GM12878 (cell line): ENCODE measurements around the gene CLCNKA. TPM values are rescaled to one million over a fixed set of nuclear protein-coding genes. Genes with fewer than 3 reads are reported as not detected.

Source experiments
- ATAC-seq: fragments of 200-7000 bp; cut with Tn5 transposase; 3 replicates; pipeline ENCODE4 v1.9.1; 2020; ENCODE audit warnings: mild to moderate bottlenecking, moderate library complexity
- BruUV-seq: library from RNA; stranded (reverse); fragments of 400-500 nt; replicated peaks from 2 replicates; lab custom pipeline; 2021; lab: Mats Ljungman, UMichigan
- CTCF ChIA-PET: fragments of 300-600 bp; sonication (Branson Sonifier 250); formaldehyde crosslinking; extraction: SDS; loops from one replicate; lab custom pipeline; 2021; ENCODE audit warnings: inconsistent platforms; lab: Yijun Ruan, JAX
- POLR2A ChIA-PET: fragments of 350-600 bp; formaldehyde crosslinking; extraction: SDS; loops from one replicate; lab custom pipeline; 2021; ENCODE audit warnings: inconsistent platforms; lab: Charles Lee
- RAD21 ChIA-PET: fragments of 300-600 bp; sonication (Branson Sonifier 250); formaldehyde crosslinking; loops from one replicate; lab custom pipeline; 2023; ENCODE audit warnings: antibody characterized with exemption; ENCODE audit not compliant: unreplicated experiment; lab: Charles Lee
- SMC1A ChIA-PET: fragments of 300-600 bp; sonication (Branson Sonifier 250); formaldehyde crosslinking; loops from one replicate; lab custom pipeline; 2023; ENCODE audit not compliant: unreplicated experiment, uncharacterized antibody; lab: Charles Lee
- DNase-seq: peaks from one replicate; pipeline ENCODE4 v3.0.0-alpha.2; 2011; ENCODE audit warnings: low read depth, low spot score
- FAIRE-seq: peaks from 3 replicates; lab custom pipeline; 2011; peaks lifted over from hg19 to GRCh38; lab: Jason Lieb, UNC
- H2AFZ ChIP-seq: 2 replicates; pipeline ENCODE4 v1.6.0; 2011; ENCODE audit warnings: low read depth, low read length, control low read depth; ENCODE audit not compliant: control insufficient read depth
- H3K27ac ChIP-seq: 2 replicates; pipeline ENCODE4 v1.5.1; 2011; ENCODE audit warnings: control low read depth; ENCODE audit not compliant: control insufficient read depth, insufficient read depth
- H3K27me3 ChIP-seq, 2 experiments: replicated peaks in 1 of 2; 2 replicates each; pipeline versions ENCODE4 v1.6.0 to v1.6.1; 2011; ENCODE audit warnings: low read length in 1 of 2; ENCODE audit not compliant: control insufficient read depth in 2 of 2, insufficient read depth in 2 of 2
- H3K36me3 ChIP-seq, 2 experiments: 2 replicates each; pipeline ENCODE4 v1.5.1; 2011; ENCODE audit warnings: low read length in 1 of 2; ENCODE audit not compliant: control insufficient read depth in 2 of 2, insufficient read depth in 2 of 2
- H3K4me1 ChIP-seq: 2 replicates; pipeline ENCODE4 v1.6.1; 2011; ENCODE audit warnings: mild to moderate bottlenecking, low read length, moderate library complexity, mixed read lengths; ENCODE audit not compliant: control insufficient read depth, insufficient read depth
- H3K4me2 ChIP-seq: 2 replicates; pipeline ENCODE4 v1.6.0; 2011; ENCODE audit warnings: control low read depth; ENCODE audit not compliant: control insufficient read depth, insufficient read depth
- H3K4me3 ChIP-seq: fragments of 200-600 bp; sonication (generic); 2 replicates; pipeline ENCODE4 v1.5.1; 2016
- H3K79me2 ChIP-seq: 2 replicates; pipeline ENCODE4 v1.6.0; 2011; ENCODE audit warnings: low read length; ENCODE audit not compliant: control insufficient read depth, insufficient read depth
- H3K9ac ChIP-seq: 2 replicates; pipeline ENCODE4 v1.8.0; 2011; ENCODE audit warnings: low read length, control low read depth, mixed read lengths; ENCODE audit not compliant: control insufficient read depth, insufficient read depth
- H3K9me3 ChIP-seq: replicated peaks from 3 replicates; pipeline ENCODE4 v1.5.1; 2011; ENCODE audit warnings: mild to moderate bottlenecking, low read length; ENCODE audit not compliant: control insufficient read depth, insufficient read depth
- H4K20me1 ChIP-seq: 2 replicates; pipeline ENCODE4 v1.6.0; 2011; ENCODE audit not compliant: control insufficient read depth, insufficient read depth
- ETV6 ChIP-seq, 2 experiments: fragments of 450-650 bp in 1 of 2; IDR thresholded peaks in 1 of 2; conservative IDR thresholded peaks in 1 of 2; 2 replicates each; pipeline ENCODE4 v1.6.1; 2014; ENCODE audit warnings: antibody characterized with exemption in 1 of 2, borderline replicate concordance in 1 of 2, low read depth in 1 of 2, mild to moderate bottlenecking in 1 of 2, moderate library complexity in 1 of 2
- EZH2 ChIP-seq: IDR thresholded peaks from 2 replicates; pipeline ENCODE4 v1.6.1; 2012; ENCODE audit warnings: low read depth, mild to moderate bottlenecking, control low read depth, inconsistent platforms, low read length, borderline replicate concordance; ENCODE audit not compliant: control insufficient read depth
- KLF5 ChIP-seq: fragments of 450-650 bp; IDR thresholded peaks from 2 replicates; pipeline ENCODE4 v1.6.1; 2014; ENCODE audit warnings: mild to moderate bottlenecking; ENCODE audit not compliant: partially characterized antibody
- LARP7 ChIP-seq: fragments of 450-650 bp; IDR thresholded peaks from 2 replicates; pipeline ENCODE4 v1.6.1; 2017; ENCODE audit warnings: mild to moderate bottlenecking
- NR2F1 ChIP-seq: fragments of 450-650 bp; conservative IDR thresholded peaks from 2 replicates; pipeline ENCODE4 v1.6.1; 2017; ENCODE audit warnings: mild to moderate bottlenecking
- POLR2A ChIP-seq: IDR thresholded peaks from 2 replicates; pipeline ENCODE4 v1.6.1; 2011; ENCODE audit warnings: low read depth, mild to moderate bottlenecking, low read length
- RAD21 ChIP-seq: IDR thresholded peaks from 2 replicates; pipeline ENCODE4 v1.6.1; 2011; ENCODE audit warnings: mild to moderate bottlenecking, low read depth, low read length, moderate library complexity; ENCODE audit not compliant: insufficient read depth
- SMC3 ChIP-seq: IDR thresholded peaks from 2 replicates; pipeline ENCODE4 v1.6.1; 2011; ENCODE audit warnings: low read length, improper control_type of control experiment, borderline replicate concordance
- SREBF1 ChIP-seq: IDR thresholded peaks from 2 replicates; pipeline ENCODE4 v1.6.1; 2012; ENCODE audit warnings: mild to moderate bottlenecking, low read length
- YY1 ChIP-seq: IDR thresholded peaks from 2 replicates; pipeline ENCODE4 v1.6.1; 2011; ENCODE audit warnings: low read depth, mild to moderate bottlenecking, low read length
- ZNF217 ChIP-seq: fragments of 450-650 bp; IDR thresholded peaks from 2 replicates; pipeline ENCODE4 v1.6.1; 2017; ENCODE audit warnings: antibody characterized with exemption, mild to moderate bottlenecking
- ZNF24 ChIP-seq: fragments of 450-650 bp; IDR thresholded peaks from 2 replicates; pipeline ENCODE4 v1.6.1; 2017; ENCODE audit warnings: antibody characterized with exemption, mild to moderate bottlenecking
- WGBS: methylation state at CpG from one replicate; pipeline ENCODE4 v1.1.6; 2016; ENCODE audit warnings: low lambda C conversion rate; ENCODE audit not compliant: insufficient replicate concordance, insufficient coverage; ENCODE audit errors: missing lambda C conversion rate; 5-methylcytosine and 5-hydroxymethylcytosine counted together
- in situ Hi-C: fragments of 300-500 bp; cut with MboI; formaldehyde crosslinking; loops from 9 replicates; pipeline ENCODE4 v1.14.3; 2018; ENCODE audit warnings: mixed read lengths
- intact Hi-C: fragments of 100-400 bp; cut with micrococcal nuclease; formaldehyde crosslinking; loops from one replicate; pipeline ENCODE4 v1.14.2; 2022; ENCODE audit not compliant: unreplicated experiment
- polyA plus RNA-seq, 11 experiments: library from polyadenylated mRNA; depleted of rRNA in 4 of 11; unstranded in 6 of 11; stranded (reverse) in 5 of 11; fragments of >200 nt; fragmentation: Nextera tagmentation in 4 of 11; fragmentation: Illumina TruSeq in 1 of 11; extraction: Ambion mirVana in 4 of 11; extraction: Trizol in 1 of 11; gene quantifications; 1 replicate in 1 of 11; 2 replicates in 10 of 11; pipeline versions ENCODE4 v1.2.1 to v1.2.3, GENCODE V29; 2011 to 2016; ENCODE audit warnings: inconsistent platforms in 2 of 11, missing spikeins in 2 of 11, low read depth in 1 of 11
- total RNA-seq, 4 experiments: library from RNA; depleted of rRNA in 3 of 4; stranded (reverse); fragments of >200 nt in 3 of 4; fragmentation: Illumina TruSeq in 1 of 4; extraction: Trizol in 1 of 4; gene quantifications; 2 replicates each; pipeline versions ENCODE4 v1.2.1 to v1.2.3, GENCODE V29; 2013 to 2021
- TF ChIP-seq, protein P1 (sequence below): fragments of 450-650 bp; IDR thresholded peaks from 2 replicates; pipeline ENCODE4 v1.6.1; 2017; ENCODE audit warnings: borderline replicate concordance
- TF ChIP-seq, protein P2 (sequence below): IDR thresholded peaks from 2 replicates; pipeline ENCODE4 v1.6.1; 2012; ENCODE audit warnings: improper control_type of control experiment, low read depth, low read length; ENCODE audit not compliant: insufficient replicate concordance
- TF ChIP-seq, protein P3 (sequence below), 3 experiments: IDR thresholded peaks in 2 of 3; conservative IDR thresholded peaks in 1 of 3; 2 replicates each; pipeline ENCODE4 v1.5.1; 2011; ENCODE audit warnings: low read depth in 3 of 3, low read length in 3 of 3, mild to moderate bottlenecking in 3 of 3, control low read depth in 2 of 3, moderate library complexity in 2 of 3, inconsistent platforms in 1 of 3, mixed read lengths in 1 of 3; ENCODE audit not compliant: control insufficient read depth in 2 of 3, insufficient read depth in 1 of 3; ENCODE audit errors: extremely low read depth in 1 of 3

The CLCNKA gene
- total and polyA plus RNA-seq, 10 of the 15 experiments (the other 5 are each of a cell fraction or from before 2014, with no cell fraction given), result 0.02 to 0.15 (median 0.08) TPM; not detected in 6

DNA sequence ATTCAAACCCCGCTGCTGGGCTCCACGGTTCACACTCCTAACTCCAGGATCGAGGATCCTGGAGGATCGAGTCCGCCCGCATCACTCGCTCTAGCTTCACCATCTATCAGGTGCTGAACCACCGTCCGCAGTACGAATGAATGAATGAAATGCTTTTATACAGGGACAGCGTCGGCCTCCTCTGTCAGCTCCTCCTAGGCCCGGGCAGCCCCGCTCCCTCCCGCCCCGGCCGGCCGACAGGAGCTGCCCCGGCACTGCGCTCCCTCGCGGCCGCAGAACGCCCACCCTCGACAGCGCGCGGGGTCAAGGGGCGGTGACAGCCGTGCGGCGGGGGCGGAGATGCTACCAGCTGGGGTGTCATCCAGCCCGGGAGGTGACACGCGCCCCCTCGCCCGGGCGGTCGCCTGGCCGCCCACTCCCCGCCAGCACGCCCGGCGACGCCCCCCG is 46.5 kb upstream of the CLCNKA start:
- SMC1A ChIA-PET, result interaction anchor here (0.8 to 5.0 kb wide), 28 partner anchors 10 to 274 kb away, joined by 3 to 53 read pairs (median 5); partner anchors contain the start of gene SRARP
- Histone ChIP-seq H3K36me3 (peaks cover 5 to 12% of the 10 kb centered on the region in 2 experiments; a peak in 3 of 4 replicates), H2AFZ (peak overlapping the region; percentile 34; the same call in 1 of the 2 replicates), H3K79me2 (peaks cover 20% of the 10 kb centered on the region), H4K20me1 (no peaks in the 10 kb centered on the region), H3K27me3 (no peaks in the 10 kb centered on the region), H3K27ac (peak overlapping the region; percentile 80), H3K9ac (peak overlapping the region; percentile 70), H3K4me1 (peaks cover 4% of the 10 kb centered on the region), H3K4me3 (peak overlapping the region; percentile 95), H3K4me2 (peak overlapping the region; percentile 75), H3K9me3 (peaks cover 5% of the 10 kb centered on the region; the same call in 2 of the 3 replicates)
- WGBS, result under 1% methylated on average over 21 of the region's 47 CpGs
- ATAC-seq (peak; percentile 87), DNase-seq (peak; percentile 23), FAIRE-seq (no peak)
- CTCF ChIA-PET, result interaction anchor here (1.0 to 5.1 kb wide), 8 partner anchors 13 to 184 kb away, joined by 3 to 68 read pairs (median 7); partner anchors contain the start of gene SRARP
- POLR2A ChIA-PET, result interaction anchor here (0.5 to 3.5 kb wide), 14 partner anchors 8 to 433 kb away, joined by 3 to 45 read pairs (median 4); partner anchors contain the start of gene SPEN
- RAD21 ChIA-PET, result interaction anchor here (0.7 to 5.3 kb wide), 15 partner anchors 13 to 160 kb away, joined by 3 to 116 read pairs (median 9); partner anchors contain the start of gene SPEN
- intact Hi-C loops, result loop anchor here (1.0 to 10.0 kb wide), 3 partner anchors 9 to 451 kb away; partner anchors contain the start of genes CASP9 and DNAJC16
- no TSS peak for BruUV-seq
- in situ Hi-C loops, result no loop called here
- TF ChIP-seq SMC3 (0 out of 2 replicates have a peak, but pooled peaks have one; percentile 7), EZH2 (no peak), ZNF217 (no peak), YY1 (no peak), POLR2A (peak; percentile 26; the same call in 1 of the 2 replicates), NR2F1 (peak; percentile 95), ETV6 (conservative IDR thresholded peaks at IDR 0.05 in 1 of 2, IDR thresholded peaks at IDR 0.05 in 1 of 2; ENCODE audit: borderline replicate concordance in 1 of 2, low read depth in 1 of 2) (0 out of 4 replicates have a peak, but pooled peaks of 1 of the 2 experiments have one; percentile 29), RAD21 (peak; percentile 31; the same call in 1 of the 2 replicates), ZNF24 (peak; percentile 93), LARP7 (no peak), KLF5 (no peak), SREBF1 (peak; percentile 8; the same call in 1 of the 2 replicates)
- TF ChIP-seq, protein P1, sequence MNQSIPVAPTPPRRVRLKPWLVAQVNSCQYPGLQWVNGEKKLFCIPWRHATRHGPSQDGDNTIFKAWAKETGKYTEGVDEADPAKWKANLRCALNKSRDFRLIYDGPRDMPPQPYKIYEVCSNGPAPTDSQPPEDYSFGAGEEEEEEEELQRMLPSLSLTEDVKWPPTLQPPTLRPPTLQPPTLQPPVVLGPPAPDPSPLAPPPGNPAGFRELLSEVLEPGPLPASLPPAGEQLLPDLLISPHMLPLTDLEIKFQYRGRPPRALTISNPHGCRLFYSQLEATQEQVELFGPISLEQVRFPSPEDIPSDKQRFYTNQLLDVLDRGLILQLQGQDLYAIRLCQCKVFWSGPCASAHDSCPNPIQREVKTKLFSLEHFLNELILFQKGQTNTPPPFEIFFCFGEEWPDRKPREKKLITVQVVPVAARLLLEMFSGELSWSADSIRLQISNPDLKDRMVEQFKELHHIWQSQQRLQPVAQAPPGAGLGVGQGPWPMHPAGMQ, result no peak
- TF ChIP-seq, protein P2, sequence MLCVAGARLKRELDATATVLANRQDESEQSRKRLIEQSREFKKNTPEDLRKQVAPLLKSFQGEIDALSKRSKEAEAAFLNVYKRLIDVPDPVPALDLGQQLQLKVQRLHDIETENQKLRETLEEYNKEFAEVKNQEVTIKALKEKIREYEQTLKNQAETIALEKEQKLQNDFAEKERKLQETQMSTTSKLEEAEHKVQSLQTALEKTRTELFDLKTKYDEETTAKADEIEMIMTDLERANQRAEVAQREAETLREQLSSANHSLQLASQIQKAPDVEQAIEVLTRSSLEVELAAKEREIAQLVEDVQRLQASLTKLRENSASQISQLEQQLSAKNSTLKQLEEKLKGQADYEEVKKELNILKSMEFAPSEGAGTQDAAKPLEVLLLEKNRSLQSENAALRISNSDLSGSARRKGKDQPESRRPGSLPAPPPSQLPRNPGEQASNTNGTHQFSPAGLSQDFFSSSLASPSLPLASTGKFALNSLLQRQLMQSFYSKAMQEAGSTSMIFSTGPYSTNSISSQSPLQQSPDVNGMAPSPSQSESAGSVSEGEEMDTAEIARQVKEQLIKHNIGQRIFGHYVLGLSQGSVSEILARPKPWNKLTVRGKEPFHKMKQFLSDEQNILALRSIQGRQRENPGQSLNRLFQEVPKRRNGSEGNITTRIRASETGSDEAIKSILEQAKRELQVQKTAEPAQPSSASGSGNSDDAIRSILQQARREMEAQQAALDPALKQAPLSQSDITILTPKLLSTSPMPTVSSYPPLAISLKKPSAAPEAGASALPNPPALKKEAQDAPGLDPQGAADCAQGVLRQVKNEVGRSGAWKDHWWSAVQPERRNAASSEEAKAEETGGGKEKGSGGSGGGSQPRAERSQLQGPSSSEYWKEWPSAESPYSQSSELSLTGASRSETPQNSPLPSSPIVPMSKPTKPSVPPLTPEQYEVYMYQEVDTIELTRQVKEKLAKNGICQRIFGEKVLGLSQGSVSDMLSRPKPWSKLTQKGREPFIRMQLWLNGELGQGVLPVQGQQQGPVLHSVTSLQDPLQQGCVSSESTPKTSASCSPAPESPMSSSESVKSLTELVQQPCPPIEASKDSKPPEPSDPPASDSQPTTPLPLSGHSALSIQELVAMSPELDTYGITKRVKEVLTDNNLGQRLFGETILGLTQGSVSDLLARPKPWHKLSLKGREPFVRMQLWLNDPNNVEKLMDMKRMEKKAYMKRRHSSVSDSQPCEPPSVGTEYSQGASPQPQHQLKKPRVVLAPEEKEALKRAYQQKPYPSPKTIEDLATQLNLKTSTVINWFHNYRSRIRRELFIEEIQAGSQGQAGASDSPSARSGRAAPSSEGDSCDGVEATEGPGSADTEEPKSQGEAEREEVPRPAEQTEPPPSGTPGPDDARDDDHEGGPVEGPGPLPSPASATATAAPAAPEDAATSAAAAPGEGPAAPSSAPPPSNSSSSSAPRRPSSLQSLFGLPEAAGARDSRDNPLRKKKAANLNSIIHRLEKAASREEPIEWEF, result no peak
- TF ChIP-seq, protein P3, sequence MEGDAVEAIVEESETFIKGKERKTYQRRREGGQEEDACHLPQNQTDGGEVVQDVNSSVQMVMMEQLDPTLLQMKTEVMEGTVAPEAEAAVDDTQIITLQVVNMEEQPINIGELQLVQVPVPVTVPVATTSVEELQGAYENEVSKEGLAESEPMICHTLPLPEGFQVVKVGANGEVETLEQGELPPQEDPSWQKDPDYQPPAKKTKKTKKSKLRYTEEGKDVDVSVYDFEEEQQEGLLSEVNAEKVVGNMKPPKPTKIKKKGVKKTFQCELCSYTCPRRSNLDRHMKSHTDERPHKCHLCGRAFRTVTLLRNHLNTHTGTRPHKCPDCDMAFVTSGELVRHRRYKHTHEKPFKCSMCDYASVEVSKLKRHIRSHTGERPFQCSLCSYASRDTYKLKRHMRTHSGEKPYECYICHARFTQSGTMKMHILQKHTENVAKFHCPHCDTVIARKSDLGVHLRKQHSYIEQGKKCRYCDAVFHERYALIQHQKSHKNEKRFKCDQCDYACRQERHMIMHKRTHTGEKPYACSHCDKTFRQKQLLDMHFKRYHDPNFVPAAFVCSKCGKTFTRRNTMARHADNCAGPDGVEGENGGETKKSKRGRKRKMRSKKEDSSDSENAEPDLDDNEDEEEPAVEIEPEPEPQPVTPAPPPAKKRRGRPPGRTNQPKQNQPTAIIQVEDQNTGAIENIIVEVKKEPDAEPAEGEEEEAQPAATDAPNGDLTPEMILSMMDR (IDR thresholded peaks at IDR 0.05 in 2 of 3, conservative IDR thresholded peaks at IDR 0.05 in 1 of 3; ENCODE audit: control insufficient read depth in 2 of 3, extremely low read depth in 1 of 3, insufficient read depth in 1 of 3, low read depth in 3 of 3, low read length in 3 of 3), result peak in 2 of 3 experiments; percentile 20 to 27; a peak in 3 of 6 replicates
